NK-92 (cell line): Measurements from ENCODE around the gene RASSF8.

Source experiments
- DNase-seq: peaks from one replicate; lab custom pipeline; 2025; ENCODE audit not compliant: unreplicated experiment; lab: John Stamatoyannopoulos, UW

The RASSF8 gene

DNA sequence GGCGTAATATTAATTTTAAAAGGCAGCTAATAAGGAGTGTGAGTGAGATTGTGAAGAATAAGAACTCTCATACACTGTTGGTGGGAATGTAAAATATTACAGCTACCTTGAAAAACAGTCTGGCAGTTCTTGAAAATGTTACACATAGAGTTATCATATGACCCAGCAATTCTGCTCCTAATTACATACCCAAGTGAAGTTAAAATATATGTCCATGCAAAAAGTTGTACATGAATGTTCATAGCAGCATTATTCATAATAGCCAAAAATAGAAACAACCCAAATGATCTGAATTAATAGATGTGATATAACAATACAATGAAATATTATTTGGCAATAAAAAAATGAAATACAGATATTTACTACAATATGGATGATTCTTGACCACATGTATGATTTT is 68.2 kb downstream of the RASSF8 start:
- DNase-seq = no peak

DNA sequence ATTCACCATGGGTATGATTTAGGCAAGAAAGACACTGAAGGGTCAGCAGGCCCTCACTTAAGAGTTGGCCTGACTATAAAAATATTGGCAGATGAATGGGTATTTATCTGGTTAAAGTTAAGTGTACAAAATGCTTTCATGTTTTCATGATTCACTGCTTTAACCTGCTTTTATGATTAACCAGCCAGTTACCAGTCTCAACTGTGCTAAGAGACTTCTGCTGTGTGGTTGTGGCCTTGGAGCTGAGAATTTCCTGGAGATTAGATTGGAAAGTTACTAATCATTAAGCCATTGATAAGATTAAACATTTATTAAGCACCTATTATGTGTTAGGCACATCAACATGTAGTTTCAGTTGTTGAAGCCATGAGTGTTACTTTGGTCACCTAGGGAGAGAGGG is 68.9 kb downstream of the RASSF8 start:
- DNase-seq = no peak

DNA sequence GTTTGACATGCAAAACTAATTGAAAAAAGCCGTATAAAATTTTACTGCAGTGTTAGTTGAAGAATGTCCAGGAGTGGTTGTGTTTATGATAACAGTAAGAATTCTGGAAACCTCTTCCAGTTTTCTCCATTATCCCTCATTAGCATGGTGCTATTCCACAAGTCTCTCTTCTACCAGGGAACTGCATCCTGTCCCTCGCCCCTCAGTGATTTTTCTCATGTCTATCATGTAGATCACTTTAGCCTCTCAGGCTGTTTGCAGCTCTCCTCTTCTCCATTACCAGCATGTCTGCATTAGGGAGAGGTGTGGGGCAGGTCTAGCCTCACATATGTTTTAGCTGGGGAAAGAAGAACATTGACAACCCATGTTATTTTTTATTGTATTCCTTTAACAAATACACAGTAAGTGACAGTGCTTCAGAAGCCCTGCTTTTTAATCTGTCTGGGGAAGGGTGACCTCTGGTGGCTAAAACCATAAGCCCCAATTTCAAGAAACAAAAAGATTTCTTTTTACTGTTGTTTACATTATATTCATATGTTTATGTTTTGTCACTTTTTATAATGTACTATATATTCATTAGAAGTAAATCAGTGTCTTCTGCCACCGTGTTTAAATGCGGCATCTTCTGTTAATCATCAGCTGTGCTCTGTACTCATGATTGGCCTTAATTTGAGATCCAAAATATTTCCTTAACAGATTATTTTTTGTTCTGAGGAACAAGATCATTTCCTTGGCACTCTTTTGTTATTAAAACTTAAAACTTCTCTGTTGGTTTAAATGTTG is 70.7 kb downstream of the RASSF8 start:
- no peak for DNase-seq

DNA sequence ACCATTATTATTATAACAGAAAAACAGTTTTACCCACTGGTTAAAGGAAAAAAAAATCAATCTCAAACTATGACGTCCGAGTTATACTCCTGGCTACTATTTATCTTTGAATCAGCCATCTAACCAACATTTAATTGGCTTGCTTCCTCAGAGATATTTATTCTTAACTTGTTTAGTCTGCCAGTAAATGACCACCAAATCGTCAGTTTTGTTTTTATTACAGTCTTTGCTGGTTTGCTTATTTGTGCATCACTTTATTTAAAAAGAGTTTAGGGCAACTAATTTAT is 71.2 kb downstream of the RASSF8 start:
- DNase-seq = no peak

DNA sequence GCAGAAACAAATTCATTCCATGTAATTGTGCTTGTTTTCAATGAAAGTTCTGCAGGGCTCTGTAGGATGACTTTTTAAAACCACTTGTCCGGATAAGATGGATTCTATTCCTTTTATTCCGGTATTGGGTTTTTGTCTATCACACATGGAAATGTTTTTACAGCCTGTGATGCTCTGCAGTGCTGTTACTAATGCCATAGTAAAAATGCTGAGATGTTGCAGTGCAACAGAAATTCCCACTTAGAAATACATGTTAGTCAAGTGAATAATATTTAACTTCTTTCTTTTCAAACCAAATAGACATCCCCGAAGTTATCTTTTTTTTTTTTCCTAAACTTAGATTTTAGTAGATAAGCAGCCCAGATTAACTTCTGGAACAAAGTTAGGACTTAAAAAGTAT is 71.9 kb downstream of the RASSF8 start:
- no peak for DNase-seq

DNA sequence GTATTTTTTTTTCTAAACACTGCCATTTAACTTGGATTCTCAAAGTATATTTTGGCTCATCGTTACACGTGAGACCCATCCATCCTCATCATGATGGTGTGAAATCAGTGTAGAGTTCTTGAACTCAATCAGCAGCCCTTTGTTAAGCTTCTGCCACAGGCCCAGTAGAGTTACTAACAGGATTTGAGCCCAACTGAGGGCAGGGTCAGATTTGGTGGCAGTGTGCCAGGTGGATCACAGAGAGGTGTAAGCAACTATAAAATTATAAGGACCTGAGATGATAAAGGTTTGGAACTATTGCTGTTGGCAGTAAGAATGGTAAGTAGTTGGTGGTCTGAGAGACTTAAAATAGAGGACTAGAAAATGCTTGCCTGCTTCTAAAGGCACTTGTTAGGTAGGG is 72.8 kb downstream of the RASSF8 start:
- no peak for DNase-seq

DNA sequence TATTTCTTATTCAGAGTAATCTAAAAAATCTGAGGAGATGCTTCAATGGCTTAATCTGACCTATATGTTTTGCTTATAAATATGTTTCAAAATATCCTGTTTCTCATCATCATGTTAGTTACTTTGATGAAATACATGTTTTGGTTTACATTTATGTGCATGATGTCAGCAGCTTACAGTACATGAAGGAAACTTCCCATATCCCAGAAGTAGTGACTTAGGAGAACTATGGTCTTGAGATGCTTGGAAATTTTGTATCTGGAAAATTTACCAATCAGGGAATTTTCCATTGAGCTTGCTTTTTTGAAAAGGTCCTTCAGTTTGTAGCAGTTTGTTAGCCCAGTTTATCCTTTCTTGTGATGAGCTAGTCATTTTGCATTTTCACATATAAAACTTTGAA is 73.3 kb downstream of the RASSF8 start:
- no peak for DNase-seq

DNA sequence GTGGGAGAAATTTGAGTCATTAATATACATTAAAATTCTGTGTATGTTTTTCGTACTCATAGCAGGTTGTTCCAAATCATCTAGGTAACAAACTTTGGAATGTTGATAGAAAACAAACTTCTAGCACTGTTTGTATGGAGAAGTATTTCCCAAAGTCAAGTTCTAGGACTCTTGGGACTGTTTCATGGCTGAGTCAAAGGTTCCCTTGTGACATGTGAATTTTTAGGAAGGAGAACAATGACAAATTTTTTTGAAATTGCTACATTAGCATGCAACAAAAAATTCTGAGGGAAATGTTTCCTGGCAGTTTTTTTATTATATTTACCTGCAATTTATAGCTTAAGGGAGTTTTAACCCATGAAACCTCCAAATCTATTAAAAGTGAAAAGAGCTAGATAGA is 73.8 kb downstream of the RASSF8 start:
- no peak for DNase-seq

DNA sequence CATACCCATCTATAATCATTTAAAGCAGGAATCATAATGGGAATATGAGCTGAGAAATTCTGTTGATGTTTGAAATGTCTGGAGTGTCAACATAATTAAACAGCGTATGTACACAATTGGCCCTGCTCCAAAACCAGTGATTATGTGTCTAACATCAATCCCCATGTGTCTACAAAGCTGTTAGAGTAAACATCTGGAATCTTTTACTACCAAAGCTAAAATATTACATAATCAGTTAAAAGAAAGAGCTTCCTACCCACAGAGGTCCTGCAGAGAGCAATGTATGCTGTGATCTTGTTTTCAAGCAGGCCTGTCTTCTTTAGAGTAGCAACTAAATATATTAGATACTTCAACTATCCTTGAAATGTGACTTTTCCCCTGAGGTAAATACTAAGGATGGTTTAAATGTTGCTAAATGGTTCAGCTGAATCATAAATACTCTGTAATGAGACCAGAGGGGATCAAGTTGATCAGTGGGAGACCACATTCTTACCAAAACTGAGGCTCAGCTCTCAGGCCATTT is 74.3 kb downstream of the RASSF8 start:
- DNase-seq = no peak

DNA sequence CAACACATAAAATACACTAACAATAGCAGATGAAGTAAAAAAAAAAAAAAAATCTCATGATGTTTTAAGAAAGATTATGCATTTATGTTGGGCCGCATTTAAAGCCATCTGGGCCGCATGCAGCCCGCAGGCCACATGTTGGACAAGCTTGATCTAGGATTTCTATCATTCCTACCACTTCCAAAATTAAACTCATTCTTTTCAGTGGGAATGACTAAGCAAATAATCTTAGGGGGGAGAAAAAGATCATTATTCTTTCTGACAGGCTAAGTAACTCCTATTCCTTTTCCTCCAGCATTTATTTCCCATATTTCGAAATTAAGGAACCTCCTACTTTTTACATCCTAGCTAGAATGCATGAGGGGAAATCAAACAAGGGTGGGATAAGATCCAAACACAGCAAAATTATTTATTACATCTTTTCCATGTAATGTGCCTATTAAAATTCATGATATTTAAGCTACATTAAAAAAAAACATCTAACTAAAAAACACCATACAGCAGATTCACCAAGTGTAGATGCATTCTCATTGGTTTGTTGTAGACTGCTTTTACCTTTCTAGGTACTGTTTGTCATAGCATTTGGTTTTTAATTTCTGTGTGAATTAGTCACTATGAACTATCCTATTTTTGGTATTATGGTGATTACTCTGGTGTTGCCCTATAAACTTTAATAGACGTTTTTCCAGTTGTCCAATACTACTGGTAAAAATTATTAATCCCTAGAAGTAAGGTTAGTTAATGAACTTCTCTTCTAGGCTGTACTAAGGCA is 76.1 kb downstream of the RASSF8 start:
- no peak for DNase-seq

DNA sequence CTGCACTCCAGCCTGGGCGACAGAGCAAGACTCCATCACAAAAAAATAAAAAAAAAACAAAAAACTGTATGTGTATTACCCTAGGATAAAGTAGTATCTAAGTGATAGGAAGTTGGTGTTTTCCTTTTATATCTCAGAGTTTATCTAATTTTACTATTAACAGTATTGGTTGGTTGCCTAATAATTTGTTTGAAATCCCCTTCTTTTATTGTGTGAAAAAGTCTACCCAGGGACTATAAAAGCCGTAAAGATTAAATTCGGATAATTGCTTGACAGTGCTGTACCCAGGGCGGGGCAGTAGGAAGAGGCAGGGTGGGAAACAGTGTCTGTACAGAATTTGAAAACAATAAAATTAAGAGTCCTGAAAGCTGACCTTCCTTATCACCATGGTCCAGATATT is 78.4 kb downstream of the RASSF8 start:
- DNase-seq = no peak

DNA sequence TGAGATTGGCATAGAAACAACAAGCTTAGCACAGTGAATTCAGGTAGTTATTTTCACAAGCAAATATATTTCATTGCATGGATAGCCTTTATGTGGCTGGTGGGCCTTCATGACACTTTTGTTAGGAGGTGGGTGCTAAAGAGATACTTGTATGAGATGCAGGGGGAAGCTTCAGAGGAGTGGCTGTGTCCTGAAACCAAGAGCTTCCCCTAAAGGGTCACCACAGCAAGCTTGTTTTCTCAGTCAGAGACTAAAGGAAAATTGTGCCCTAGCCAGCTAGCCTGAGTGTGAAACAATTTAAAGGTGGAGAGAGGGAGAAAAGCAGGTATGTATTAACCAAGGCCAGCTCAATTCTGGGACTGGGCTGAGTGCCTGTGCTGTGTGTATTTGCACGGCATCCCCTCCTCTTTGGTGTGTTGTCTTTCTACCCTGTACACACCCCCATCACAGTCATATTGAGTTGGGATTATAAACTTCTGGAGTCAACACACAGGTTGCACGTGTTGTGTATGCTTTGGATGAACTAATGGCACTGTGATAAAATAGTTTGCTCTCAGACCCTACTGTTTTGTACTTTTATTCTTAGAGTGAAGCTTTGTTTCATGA is 79.2 kb downstream of the RASSF8 start:
- DNase-seq = no peak

DNA sequence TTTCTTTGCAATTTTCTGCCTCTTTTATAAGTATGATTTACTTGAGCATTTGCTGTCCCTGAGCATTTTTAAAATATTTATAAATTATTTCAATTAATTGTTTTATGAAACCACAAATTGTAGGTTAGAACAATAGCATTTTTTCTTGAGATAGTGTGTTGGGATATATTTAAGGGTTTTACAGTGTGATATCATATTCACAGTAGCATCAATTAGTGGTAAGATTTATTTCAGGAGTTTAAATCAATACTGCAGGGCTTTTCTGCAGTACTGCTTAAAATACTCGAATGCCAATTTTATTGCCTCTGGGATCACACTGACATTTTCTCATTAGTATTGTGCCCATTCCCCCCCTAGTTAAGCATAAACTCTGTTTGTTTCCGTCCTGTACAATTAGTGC is 84.2 kb downstream of the RASSF8 start:
- no peak for DNase-seq

DNA sequence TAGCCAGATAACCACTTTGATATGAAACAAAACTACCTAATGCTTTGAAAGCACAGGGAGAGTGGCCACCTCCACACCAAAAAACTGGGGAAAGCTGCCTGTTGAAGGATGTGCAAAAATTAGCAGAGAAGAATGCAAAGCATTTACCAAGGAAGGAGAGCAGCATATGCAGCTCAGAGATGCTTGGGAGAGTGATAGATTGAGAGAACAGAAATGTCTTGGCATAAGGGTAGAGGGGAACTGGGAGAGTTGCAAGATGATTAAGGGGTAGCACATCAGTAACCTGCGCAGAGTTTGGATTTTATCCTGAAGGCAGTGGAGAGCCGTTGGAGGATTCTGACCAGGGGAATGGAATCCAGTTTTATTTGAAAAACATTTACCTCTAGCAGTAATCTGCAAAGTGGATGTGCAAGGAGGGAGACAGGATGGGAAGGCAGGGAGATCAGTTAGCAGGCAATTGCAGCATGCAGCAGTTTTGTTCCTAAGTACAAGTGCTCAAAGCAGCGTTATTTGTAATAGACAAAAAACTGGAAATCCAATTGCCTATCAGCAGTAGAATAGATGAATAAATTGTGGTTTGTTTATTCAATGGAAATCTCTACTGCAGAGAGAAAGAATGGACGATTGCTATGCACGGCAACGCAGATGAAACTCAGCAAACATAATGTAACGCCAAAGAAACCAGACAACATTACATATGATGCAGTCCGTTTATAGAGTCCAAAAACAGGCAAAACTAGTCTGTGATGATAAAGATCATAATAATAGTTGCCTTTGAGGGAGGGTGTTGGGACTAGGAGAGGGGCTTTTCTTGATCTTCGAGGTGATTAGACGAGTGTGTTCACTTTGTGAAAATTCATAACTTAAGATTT is 84.9 kb downstream of the RASSF8 start:
- DNase-seq = no peak

DNA sequence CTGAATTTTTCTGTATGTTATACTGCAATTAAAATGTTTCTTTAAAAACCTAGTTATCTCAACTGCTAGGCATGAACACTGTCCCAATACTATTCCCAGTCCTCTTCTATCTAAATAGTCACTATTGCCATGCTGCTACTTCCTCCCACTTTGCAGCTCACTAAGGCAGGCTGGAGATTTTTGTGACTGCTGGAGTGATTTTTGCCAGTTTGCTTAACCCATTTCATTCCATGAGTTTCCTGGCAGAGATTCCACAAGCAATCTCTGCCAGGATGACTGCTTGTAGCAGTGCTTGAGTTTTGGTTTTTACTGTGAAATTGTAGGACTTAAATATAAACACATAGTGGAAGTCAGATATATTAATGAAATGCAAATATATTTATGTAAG is 85.5 kb downstream of the RASSF8 start:
- no peak for DNase-seq

DNA sequence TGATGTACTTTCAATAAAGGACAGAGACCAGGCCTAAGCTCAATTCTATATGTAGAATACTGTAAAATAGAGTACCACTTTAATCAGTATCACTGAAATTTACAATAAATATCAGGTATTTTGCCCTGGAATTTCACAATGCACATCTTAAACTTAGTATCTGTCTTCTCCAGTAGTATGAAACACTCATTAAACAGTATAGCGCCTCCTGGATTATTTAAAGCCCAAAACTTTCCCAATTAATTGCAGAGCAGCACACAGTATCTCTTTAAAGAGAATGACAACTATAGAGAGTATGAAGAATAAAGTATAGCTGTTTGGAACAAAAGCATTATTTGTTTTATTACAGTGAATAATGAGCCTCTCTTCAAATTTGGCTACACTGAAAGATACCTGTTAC is 86.1 kb downstream of the RASSF8 start:
- no peak for DNase-seq

DNA sequence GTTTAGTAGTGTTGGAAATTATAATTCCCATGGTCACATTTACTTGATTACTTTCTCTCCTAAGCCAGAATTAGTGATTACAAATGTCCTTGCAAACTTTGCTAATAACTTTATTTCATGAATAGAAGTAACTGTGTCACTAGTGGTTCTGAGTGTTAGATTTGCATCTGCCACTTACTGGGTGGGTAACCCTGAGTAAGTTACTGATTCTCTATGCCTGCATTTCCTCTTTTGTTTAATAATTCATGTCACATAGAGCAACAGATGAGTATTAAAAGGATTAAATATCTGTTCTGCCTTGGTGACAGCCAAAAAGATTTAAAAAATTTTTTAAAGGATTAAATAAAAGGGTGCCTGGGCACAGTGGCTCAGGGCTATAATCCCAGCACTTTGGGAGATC is 87.7 kb downstream of the RASSF8 start:
- DNase-seq = no peak

DNA sequence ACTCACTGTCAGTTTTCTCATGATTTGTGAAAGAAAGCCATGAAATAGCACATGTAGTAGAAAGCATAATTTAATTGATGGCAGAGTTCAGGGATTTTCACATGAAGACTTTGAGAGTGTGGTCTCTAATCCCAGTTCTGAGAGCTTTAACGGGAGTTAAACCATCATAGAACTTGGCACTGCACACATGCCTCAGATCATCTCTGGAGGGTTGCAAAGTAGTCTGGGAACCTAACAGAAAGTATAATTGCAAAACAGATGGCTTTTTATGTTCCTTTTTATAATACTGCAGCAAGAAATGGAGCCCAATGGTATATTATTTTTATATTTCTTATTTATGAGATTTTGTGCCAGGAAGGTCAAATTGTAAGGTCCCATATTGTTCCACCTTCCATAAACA is 88.4 kb downstream of the RASSF8 start:
- no peak for DNase-seq

DNA sequence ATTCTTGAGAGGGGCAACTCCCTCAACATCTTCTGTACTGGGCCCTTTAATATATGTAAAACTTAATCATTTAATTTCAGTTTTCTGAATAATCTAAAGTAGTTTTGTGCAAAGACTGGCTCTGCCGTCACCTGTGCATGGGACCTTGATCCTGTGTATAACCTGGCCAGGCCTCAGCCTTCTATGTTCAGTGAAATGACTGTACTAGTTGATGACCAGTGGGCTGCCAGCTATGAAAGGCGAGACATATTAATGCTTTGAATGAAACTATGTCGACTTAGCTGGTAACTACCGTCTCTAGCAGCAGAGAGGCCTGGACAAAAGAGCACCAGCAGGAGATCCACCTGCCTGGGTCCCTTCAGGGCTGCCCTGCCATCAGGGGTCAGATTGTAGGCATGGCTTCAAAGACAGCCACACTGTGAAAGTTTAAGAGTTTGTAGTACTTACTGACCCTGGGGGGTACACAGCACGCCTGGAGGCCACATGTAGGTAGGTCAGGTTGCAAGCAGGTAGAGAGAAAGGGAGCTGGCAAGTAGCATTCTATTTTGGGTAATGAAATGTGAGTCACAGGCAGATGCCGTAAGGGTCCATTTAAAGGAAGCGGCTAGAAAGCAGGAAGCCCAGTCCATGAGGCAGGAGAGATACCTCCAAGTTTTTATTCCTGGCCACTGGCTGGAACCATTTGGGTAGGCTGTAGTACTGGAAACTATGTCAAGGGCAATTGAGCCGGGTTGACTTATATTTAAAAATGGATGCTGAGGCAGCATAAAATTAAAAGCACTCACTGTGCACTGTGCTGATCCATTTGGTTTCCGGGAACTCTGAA is 89.1 kb downstream of the RASSF8 start:
- no peak for DNase-seq

DNA sequence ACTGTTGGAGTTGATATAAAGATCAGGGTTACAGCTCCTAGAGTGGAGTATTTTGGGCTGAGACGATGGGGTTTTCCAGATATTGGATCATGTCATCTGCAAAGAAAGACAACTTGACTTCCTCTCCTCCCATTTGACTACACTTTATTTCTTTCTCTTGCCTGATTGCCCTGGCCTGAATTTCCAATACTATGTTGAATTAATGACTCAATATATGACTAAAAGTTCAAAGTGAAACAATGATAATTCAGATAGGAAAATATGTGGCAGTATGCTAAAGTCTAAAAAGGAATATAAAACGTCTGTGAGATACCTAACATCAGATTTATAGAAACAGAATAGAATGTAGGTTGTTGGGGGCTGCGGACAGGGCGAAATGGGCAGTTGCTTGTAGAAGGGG is 94.2 kb downstream of the RASSF8 start:
- DNase-seq = no peak
